Stimulated activated CD8-positive, alpha-beta memory T cell treated with anti-CD3 and anti-CD28 coated beads, Interleukin-2, amount 100 ng/mL, for 48 hours (primary cell): ENCODE results near the gene GALNT10.
"Not testable (repeated sequence)": the region's sequence is repeated elsewhere in the genome, so short reads cannot be mapped to it uniquely, and the experiment has no call there.

ENCODE experiments used
- DNase-seq, 2 donors: peaks; one replicate each; pipeline ENCODE4 v3.0.0-alpha.2; 2020; ENCODE audit warnings: low read depth in 2 of 2

Gene GALNT10, protein sequence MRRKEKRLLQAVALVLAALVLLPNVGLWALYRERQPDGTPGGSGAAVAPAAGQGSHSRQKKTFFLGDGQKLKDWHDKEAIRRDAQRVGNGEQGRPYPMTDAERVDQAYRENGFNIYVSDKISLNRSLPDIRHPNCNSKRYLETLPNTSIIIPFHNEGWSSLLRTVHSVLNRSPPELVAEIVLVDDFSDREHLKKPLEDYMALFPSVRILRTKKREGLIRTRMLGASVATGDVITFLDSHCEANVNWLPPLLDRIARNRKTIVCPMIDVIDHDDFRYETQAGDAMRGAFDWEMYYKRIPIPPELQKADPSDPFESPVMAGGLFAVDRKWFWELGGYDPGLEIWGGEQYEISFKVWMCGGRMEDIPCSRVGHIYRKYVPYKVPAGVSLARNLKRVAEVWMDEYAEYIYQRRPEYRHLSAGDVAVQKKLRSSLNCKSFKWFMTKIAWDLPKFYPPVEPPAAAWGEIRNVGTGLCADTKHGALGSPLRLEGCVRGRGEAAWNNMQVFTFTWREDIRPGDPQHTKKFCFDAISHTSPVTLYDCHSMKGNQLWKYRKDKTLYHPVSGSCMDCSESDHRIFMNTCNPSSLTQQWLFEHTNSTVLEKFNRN

DNA sequence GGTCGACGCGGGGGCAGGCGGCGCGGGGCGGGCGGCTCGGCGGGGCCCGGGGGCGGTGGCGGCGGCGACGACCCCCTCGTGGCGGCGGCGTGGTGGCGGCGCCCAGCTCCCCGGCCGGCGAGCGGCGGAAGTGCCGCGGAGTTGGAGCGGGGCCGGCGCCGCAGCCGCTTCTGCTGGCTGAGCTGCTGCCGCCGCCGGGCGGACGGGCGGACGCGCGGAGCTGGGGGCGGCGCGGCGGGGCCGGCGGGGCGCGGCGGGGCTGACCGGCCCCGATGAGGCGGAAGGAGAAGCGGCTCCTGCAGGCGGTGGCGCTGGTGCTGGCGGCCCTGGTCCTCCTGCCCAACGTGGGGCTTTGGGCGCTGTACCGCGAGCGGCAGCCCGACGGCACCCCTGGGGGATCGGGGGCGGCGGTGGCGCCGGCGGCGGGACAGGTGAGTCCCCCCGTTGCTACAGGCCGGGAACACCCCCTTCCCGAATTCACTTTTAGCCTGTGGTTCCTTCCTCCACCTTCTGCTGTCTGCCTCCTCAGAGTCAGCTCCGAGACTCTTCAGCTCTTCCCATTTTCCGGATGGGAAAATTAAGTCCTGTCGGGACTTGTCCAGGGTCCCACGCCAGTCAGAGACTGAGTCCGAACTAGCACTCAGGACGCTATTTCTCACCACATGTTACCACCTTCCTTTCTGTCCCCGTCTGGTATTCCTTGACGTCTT, at the start of gene GALNT10:
Gene GALNT10 (plus strand): TSS at position 139 of the 710 bp plus-strand sequence. CDS start 134 bp downstream, at position 273.
- peak; percentile 28 to 56 for DNase-seq

DNA sequence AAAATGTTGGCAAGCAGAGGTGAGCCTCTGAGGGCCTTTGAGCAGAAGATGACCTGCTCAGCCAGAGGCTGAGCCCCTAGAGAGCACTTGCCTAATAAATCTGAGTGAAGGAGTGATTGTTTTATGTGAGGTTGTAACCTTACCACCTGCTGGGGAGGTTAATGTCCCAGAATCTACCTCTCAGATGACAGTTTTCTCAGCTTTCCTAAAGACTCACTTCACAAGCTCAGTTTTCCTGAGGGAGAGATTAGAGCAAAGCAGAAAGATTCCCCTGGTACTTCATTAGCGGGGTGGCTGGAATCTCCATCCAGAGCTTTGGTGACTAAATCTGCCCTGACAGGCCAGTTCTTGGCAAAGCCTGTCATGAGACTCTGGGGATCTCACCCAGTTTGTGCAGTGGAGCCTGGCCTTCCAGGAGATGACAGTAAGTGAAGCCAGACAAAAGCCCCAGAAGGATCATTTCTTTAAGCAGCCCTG, 48.8 kb upstream of the GALNT10 start:
- no peak for DNase-seq

DNA sequence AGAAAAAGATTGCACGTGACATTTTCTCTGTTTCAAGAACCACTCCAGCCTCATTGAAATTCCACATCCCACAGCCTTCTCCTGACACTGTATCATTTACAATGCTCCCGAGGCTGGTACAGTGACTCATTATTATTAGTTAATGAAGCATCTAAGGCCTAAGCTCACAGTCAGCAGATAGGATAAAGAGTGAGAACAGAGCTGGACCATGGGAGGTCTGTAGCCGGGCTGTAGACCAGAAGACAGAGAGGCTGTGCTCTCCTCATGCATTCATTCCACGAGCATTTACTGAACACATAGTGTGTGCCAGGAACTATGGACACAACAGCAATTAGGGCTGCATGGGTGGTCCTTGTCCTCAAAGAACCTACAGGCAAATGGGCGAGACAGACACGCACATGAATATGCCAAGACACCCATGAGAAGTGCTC, 47.3 kb upstream of the GALNT10 start:
- DNase-seq, result no peak

DNA sequence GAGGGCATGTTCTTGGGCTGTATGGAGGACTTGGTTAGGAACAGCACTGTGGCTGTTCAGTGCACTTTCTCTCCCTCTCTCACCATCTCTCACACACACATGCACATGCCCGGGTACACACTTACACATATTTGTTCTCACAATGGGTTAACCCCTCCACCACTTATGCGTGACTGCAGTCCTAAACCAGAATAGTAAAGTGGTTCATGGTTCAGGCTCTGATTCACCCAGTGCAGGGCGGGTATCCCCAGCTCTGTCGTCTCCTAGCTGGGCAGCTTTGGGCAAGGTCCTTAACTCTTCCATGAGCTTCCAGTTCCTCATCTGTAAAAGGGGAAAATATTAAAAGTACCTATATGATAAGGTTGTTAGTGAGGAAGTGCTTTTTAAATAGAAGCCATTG, 45.3 kb upstream of the GALNT10 start:
- DNase-seq, result no peak

DNA sequence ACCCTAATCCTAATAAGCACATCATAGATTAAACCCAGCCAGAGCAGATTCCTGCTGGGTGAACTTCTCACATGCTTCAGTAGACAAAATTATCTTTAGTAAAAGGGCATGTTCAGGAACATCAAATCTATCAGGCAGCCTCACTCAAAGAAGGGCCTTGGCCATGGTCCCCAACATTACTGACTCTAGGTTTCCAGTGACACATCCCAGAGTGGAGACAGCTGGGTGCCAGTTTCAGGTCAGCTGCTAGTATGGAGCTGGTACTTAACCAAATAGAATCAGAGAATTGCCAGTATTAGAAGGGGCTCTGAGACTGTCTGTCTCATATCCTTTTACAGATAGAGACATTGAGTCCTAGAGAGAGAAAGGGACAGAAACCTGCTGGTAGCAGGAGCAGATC, 44.1 kb upstream of the GALNT10 start:
- DNase-seq, result no peak

DNA sequence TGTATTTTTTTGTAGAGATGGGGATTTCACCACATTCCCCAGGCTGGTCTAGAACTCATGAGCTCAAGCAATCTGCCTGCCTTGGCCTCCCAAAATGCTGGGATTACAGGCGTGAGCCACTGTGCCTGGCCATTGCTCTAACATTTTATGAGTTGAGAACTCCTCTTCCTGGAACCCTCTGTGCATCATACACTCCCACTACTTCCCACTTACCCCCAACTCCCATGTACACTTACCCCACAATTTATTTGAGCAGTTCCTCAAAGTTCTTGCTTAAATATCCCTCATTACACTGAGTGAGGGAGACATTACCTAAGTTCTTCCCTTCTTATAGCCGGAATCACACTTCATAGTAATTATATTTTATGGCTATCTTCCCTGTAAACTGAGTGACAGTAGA, 42.9 kb upstream of the GALNT10 start:
- DNase-seq, result no peak

DNA sequence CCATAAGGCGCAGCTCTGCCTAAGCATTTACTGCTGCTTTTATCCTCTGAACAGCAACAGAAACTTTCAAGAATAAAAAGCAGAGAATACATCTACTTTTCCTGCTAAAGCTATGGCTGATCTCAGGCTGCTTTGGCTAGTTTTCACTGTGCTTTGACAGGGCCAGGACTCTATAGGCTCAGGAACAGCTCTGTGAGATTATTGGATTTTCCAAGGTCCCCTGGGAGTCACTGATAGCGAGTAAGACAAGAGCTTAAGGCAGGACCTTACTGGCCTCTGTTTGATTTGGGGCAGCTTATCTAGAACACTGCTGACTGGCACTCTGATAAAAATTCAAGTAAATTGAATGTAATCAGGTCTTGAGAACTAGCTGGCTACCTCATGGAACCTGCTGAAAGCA, 40.1 kb upstream of the GALNT10 start:
- not testable (repeated sequence) for DNase-seq

DNA sequence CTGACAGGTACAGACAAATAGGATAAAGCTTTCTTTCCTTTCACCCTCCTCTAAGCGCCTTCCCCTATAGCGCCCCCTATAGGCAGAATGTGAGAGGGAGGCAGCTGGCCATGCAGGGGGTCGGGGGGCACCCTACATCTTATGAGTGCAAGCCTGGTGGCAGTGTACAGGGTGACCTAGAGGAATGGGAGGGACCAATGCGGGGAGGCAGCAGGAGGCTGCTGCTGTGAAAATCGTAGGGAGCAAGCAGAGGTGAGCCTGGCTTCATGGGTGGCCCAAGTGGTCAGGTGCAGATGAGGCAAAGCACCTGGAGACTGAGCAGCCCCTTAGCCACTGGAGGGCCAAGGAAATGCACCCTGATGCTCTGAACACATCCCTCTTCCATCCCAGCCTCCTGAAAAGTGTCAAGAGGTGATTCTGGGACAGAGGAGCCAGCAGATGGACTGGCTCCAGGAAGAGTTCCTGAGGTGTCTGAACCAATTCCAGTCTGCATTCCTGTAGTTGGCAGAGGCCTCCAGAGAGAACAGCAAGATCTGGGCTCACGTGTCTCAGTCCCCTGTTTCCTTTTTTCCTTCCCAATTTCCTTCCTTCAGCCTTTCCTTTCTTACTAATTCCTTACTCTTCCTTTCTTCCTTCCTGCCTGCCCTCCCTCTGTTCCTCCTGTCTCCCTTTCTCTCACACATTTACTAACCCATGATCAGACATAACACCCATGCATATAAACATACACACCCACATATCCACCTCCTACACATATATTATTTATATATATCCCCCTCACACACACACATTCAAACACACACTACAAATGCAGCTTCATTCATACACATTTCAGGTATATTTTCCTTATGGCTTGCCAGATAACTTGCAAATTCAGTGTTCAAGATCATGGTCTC, 32.8 kb upstream of the GALNT10 start:
- DNase-seq, result no peak

DNA sequence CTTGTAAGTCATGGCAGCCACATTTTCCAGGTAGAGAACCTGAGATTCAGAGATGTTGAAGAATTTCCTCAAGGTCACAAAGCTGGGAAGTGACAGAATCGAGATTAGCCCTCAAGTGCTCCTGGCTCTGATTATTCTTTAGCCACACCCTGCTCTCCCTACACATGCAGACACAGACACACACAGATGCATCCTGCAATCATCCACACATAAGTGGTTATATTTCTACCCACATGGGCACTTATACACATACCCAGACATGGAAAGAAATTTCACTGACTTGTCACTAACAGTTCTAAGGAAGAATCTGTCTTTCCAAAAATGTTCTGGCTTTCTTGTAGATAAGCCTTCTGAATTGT, 32.2 kb upstream of the GALNT10 start:
- no peak for DNase-seq

DNA sequence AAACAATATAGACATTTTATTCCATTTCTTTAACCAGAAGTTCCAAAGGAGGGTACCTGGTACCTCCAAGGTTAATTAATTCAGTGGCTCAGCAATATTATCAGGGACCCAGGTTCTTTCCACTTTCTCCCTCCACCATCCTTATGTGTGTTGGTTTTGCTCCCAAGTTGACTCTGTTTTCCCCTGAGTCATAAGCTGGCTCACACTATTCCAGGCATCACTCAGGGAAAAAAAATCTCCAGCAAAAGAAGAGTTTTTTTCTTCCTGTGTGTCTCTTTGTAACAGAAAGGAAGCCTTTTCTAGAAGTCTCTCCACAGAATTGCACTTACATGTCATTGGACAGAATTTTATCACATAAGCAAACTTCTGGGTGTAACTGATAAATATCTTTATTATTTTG, 31.2 kb upstream of the GALNT10 start:
- no peak for DNase-seq

DNA sequence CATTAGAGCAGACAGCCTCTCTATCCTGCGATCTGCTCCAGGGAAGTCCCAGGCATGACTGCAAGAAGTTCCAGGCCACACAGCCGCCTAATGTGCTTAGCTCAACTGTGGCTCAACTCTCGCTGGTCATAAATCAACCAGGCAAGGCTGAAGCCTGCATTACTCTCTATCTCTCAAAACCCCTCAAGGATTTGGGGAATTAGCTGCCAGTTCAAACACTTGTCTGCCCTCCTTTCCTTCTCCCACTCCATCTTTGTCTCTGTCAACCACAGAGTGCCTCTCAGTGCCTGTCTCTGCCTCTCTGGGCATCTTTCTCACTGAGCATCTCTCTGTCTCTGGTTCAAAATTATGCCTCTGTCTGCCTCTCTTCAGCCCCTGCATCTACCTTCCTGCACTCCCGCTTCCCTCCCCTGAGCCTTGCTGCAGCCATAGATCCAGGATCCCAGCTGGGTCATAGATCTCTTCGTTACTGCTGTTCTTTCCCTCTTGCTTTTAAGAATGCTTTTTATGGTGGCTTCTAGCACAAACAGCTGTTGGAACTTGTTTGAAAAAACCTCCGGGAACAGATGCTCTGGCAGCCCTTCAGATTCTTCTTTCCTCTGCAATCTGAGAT, 27.9 kb upstream of the GALNT10 start:
- DNase-seq, result no peak

DNA sequence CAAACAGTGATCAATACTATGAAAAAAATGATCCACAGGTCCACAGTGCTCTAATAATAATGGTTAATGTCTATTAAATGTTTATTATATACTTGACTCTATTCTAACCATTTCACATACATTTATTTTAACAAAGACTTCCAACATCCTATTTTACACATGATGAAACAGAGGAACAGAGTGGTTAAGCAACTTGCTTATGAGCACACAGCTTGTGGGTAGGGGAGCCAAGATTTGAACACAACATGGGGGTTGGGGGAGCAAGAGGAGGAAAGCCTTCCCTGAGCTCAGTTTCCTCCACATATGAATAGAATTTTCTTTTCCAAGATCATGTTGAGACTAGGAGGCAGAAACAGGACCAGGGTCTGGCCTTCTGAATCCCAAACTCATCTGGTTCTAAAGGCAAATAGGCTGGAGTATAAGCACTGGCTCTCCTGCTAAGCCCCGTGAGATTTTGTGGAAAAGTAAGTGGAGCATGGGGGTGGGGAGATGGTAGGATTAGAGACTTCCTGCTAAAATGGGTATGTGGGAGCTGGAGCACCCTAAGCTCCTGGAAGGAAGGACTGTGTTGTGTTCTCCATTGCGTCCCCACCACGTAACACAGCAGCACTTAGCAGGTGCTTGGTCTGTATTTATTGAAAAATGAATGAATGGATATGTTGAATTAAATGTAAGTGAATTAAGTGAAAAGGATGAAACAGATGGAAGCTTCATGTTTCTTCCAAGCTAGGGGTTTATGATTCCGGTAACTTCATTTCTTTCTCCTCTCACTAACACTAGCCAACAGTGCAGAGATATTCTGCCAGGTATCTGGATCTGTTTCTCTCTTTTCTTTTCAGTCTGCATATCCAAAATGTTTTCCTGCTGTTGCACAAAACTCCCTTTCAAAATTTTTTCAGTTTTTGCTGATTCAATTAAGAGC, 26.9 kb upstream of the GALNT10 start:
- no peak for DNase-seq

DNA sequence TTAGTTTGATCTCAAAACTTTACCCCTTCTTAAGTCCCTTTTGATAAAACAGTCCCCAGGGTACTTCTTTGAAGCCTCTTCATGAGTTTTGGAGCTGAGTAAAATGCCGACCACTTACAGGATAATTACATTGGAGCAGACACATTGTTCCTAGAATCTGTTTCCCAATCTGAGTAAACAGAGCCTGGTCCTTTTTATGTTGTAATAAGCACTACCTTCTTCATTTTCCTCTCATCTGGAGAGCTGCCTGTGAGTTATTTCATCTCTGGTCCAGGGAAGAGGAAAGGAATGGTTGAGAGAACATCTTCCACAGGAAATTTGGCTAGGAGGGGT, 26.3 kb upstream of the GALNT10 start:
- no peak for DNase-seq

DNA sequence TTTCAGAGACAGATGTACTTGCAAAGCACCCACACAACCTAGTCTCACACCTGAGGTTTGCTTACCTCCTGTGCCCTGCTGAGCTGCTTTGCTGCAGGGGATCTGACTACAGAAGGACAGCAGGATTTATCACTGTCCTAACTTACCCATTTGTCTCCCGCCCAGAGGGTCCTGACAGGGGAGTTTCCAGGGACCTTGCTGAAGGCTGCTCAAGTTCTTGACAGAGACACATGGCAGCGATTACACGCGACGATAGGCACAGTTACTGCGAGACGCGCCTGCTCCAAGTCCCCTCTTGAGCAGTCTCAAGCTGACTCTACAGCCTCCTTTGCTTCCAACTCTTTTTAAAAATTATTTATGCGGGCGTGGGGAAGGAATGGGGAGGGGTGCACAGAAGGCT, 24.6 kb upstream of the GALNT10 start:
- DNase-seq, result no peak

DNA sequence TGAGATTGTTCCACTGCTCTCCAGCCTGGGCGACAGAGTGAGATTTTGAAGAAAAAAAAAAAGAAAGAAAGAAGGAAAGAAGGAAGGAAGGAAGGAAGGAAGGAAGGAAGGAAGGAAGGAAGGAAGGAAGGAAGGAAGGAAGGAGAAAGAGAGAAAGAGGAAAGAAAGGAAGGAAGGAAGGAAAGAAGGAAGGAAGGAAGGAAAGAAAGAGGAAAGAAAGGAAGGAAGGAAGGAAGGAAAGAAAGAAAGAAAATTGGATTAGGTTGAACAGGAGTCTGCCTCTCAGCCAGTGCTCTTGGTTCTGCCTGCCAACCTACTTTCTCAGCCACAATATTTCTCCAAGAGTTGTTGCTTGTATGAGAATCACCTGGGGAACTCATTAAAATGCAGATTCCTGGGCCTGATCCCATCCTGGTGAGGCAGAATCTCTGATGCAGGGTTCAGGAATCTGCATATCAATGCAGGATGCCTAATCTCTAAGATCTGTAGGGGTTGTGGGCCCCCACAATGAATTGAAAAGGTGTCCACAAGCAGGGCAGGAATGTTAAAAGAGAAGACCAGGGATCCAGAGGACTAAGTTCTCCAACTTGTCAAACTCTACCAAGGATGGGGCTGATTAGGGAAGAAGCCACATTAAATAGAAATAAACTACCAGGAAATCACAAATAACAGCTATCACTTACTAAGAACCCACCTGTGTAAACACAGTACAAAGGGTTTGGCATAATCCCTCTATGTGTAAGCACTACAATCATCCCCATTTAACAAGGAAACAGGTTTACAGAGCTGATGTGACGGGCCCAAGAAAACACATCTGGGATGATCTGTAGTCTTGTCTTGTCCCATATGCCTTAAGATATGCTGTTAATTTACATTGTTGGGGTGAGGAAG, 23.4 kb upstream of the GALNT10 start:
- DNase-seq, result no peak

DNA sequence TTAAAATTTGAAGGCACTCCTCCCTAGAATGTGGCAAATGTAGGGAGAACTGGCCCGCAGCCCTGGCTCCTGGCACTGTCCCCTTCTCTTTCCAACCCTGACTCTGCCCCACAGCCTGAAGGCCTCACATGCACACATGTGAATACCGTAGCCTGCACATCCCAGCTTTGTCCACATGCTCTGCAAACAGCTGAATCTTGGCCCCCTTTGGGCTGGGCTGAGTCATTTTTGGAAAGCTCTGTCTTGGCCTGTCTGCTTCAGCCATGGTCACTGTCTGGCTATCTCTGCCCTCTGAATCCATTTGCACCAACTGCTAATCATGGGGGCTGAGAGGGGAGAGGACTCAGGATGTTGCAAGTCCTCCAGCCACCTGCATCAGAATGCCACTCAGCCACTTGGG, 22.1 kb upstream of the GALNT10 start:
- no peak for DNase-seq

DNA sequence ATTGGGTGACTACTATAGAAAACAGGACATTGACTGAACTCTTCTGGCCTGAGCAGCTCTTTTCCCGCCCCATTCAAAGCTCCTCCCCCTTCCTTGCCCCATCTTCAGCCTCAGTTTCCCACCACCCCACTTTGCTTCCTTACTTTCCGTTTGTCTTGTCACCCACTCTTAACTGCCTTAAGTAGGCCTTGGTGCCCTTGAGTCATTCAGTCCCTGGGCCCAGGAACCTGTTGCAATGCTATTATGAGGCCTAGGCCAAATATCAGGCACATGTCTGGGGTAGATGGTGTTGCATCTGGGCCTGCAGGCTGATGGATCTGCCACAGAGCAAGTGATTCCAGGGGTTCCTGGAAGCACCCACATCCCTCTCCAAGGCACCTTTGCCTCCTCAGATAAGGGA, 17.7 kb upstream of the GALNT10 start:
- DNase-seq, result no peak

DNA sequence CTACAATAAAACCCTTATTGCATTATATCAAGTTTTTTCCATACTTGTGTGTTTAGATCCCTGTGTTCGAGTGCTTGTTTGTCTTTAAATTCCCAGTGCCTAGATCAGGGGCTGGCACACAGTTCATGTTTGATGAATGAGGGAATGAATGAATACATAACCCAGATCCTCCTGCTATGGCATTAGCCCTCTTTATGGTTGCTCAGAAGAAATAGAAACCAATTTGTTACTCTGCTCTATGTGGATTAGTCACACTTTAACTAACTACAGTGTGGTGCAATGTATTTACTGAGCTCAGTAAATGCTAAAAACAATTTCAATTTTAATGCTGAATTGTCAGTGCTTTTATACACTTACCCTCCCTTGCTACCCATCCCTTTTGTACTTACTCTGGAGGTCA, 16.4 kb upstream of the GALNT10 start:
- no peak for DNase-seq

DNA sequence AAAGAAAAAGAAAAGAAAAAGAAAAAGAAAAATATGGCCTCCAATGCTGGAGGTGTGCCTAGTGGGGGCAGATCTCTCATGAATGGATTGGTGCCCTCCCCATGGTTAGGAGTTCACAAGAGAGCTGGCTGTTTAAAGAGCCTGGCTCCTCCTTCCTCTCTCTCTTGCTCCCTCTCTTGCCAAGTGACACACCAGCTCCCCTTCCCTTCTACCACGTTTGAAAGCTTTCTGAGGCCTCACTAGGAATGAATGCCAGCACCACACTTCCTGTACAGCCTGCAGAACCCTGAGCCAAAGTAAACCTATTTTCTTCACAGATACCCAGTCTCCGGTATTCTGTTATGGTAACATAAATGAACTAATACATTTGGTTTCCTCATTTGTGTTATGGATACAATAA, 14.4 kb upstream of the GALNT10 start:
- DNase-seq, result no peak
